ENCODE measurements around the gene MED31.
"Not testable (repeated sequence)": the region's sequence is repeated elsewhere in the genome, so short reads cannot be mapped to it uniquely, and the experiment has no call there.

MED31 gene

DNA sequence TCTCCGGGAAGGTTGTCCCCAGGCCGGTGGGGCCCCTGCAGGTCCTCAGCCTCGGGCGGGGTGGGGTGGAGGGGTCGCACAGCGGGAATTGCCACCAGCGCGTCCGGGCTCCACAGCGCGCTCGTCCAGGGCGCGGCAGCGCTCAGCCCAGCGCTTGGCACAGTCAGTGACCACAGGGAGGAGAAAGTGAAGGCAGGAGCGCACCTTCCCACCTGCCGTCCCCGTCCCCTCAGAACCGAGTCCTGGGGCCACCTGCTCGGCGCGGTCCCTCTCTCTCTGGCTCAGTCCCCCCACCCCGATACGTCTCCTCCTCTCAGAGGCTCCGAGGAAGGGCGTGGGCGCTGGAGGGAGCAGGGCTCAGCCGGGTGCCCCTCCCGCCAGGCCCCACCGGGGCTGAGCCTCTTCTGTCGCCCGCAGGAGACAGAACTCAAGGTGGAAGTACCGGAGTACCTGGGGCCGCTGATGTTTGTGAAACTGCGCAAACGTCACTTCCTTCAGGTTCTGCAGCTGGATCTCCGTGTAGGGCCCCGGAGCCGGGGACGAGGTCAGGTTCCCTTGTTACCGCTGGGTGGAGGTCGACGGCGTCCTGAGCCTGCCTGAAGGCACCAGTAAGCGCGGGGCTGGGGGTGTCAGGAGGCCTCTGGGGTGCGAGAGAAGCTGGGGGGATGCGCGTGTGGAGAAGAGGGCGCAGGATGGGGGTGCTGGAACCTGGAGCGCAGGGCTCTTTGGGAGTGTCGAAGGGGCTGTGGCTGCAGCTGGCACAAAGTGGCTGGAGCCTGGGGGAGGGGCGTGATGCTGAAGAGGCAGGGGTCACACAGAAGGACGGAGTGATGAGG, 5.6 kb upstream of the MED31 start:
- not testable (repeated sequence) for DNase-seq (ENCODE audit: low spot score in 2 of 2)
- in situ Hi-C loops (cut with MboI; ENCODE audit: low sequenced_read_pairs), result loop anchor here (25.0 kb wide), 1 partner anchor 505 kb away; no protein-coding TSS in a partner anchor

DNA sequence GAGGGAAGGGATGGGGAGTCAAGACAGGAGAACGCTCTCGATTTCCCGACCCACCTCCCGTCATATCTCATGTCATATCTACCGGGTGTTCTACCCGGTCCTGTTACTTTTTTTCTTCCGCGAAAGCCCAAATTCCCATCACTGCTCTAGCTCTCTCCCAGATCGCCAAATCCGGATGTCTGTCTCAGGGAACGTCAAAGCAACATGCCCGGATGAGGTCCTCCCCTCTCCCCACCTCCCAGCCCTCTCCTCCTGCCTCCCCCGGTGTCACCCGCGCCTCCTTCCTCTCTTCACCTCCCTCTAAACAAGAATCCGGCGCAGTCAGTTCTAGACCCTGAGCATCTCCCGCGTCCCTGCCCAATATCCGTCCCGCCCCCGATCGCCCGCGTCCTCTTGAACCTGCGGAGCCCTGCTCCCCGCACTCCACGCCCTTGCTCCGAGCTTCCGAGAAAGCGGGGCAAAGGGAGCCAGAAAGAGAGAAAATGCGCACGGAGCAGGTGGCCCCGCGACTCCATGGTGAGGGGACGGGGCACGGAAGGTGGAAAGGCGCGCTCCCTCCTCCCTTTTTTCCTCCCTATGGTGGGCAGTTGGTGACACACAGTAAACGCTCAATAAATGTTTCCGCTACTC, 4.4 kb upstream of the MED31 start:
- not testable (repeated sequence) for H3K9me3 ChIP-seq; H3K36me3 ChIP-seq (replicated peaks); H3K27me3 ChIP-seq (ENCODE audit: low read depth); H3K4me1 ChIP-seq; H3K4me3 ChIP-seq; DNase-seq (ENCODE audit: low spot score in 2 of 2)
- in situ Hi-C loops (cut with MboI; ENCODE audit: low sequenced_read_pairs), result loop anchor here (25.0 kb wide), 1 partner anchor 506 kb away; no protein-coding TSS in a partner anchor

More for the DNA sequence above, 5.6 kb upstream of the MED31 start:
- not testable (repeated sequence) for H3K4me3 ChIP-seq; H3K36me3 ChIP-seq (replicated peaks); H3K9me3 ChIP-seq; H3K4me1 ChIP-seq
- peaks cover 18% of the 10 kb centered on the region for H3K27me3 ChIP-seq (ENCODE audit: low read depth)

GRCh38 chr17:6654841-6655731, 3.7 kb upstream of the MED31 start:
- in situ Hi-C loops (cut with MboI; ENCODE audit: low sequenced_read_pairs), result loop anchor here (25.0 kb wide), 1 partner anchor 507 kb away; no protein-coding TSS in a partner anchor
- H3K9me3 ChIP-seq, result no peaks in the 10 kb centered on the region
- no peak overlapping the region for H3K4me3 ChIP-seq
- H3K36me3 ChIP-seq (replicated peaks), result no peaks in the 10 kb centered on the region
- peaks cover 10% of the 10 kb centered on the region for H3K4me1 ChIP-seq
- H3K27me3 ChIP-seq (ENCODE audit: low read depth), result peaks cover 4% of the 10 kb centered on the region; the same call in 1 of the 2 replicates
- no peak for DNase-seq (ENCODE audit: low spot score in 2 of 2)

DNA sequence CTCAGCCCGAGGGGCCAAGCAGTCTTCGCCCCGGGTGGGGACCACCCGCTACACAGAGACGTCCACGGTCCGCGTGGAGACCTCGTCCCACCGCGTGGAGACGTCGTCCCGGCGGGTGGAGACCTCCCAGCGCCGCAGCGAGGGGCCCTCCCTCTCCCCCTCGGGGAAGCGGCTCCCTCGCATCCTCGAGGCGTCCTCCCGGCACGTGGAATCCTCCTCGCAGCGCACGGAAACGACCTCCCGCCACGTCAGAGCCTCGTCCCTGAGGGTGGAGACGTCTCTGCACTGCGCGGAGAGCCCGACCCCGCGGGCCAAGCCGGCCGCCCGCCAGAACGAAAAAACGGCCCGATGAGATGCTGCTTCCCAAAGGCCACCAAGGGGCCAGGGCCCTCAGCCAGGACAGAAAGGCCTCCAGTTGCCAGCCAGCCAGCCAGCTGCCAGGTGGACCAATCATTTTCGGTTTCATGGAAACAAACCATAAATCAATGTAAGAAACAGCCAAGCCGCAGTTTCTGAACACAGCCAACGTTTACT, 581 bp upstream of the MED31 start:
- peaks cover 14% of the 10 kb centered on the region for H3K4me1 ChIP-seq
- peaks cover 20% of the 10 kb centered on the region for H3K36me3 ChIP-seq (replicated peaks)
- in situ Hi-C loops (cut with MboI; ENCODE audit: low sequenced_read_pairs), result loop anchor here (25.0 kb wide), 1 partner anchor 510 kb away; no protein-coding TSS in a partner anchor
- no peaks in the 10 kb centered on the region for H3K9me3 ChIP-seq
- no peaks in the 10 kb centered on the region for H3K27me3 ChIP-seq (ENCODE audit: low read depth)
- no peak for DNase-seq (ENCODE audit: low spot score in 2 of 2)
- peak overlapping the region; percentile 56 for H3K4me3 ChIP-seq

- no peaks in the 10 kb centered on the region for H3K9me3 ChIP-seq
- H3K36me3 ChIP-seq (replicated peaks), result peaks cover 40% of the 10 kb centered on the region
- H3K27me3 ChIP-seq (ENCODE audit: low read depth), result no peaks in the 10 kb centered on the region
- in situ Hi-C loops (cut with MboI; ENCODE audit: low sequenced_read_pairs), result no loop called here
- no peak for DNase-seq (ENCODE audit: low spot score in 2 of 2)
- no peak overlapping the region for H3K4me3 ChIP-seq
- peaks cover 16% of the 10 kb centered on the region for H3K4me1 ChIP-seq
Observed at GRCh38 chr17:6648181-6648580, 3.2 kb downstream of the MED31 start.

GRCh38 chr17:6643451-6644125, 7.8 kb downstream of the MED31 start:
- no peak for DNase-seq (ENCODE audit: low spot score in 2 of 2)
- H3K27me3 ChIP-seq (ENCODE audit: low read depth), result no peaks in the 10 kb centered on the region
- peaks cover 16% of the 10 kb centered on the region for H3K4me1 ChIP-seq
- peaks cover 41% of the 10 kb centered on the region for H3K36me3 ChIP-seq (replicated peaks)
- in situ Hi-C loops (cut with MboI; ENCODE audit: low sequenced_read_pairs), result no loop called here
- no peaks in the 10 kb centered on the region for H3K9me3 ChIP-seq
- no peak overlapping the region for H3K4me3 ChIP-seq

GRCh38 chr17:6642592-6642991, 8.8 kb downstream of the MED31 start:
- in situ Hi-C loops (cut with MboI; ENCODE audit: low sequenced_read_pairs), result no loop called here
- no peaks in the 10 kb centered on the region for H3K27me3 ChIP-seq (ENCODE audit: low read depth)
- H3K36me3 ChIP-seq (replicated peaks), result peaks cover 31% of the 10 kb centered on the region
- peaks cover 16% of the 10 kb centered on the region for H3K4me1 ChIP-seq
- no peaks in the 10 kb centered on the region for H3K9me3 ChIP-seq
- H3K4me3 ChIP-seq, result no peak overlapping the region
- DNase-seq (ENCODE audit: low spot score in 2 of 2), result no peak

DNA sequence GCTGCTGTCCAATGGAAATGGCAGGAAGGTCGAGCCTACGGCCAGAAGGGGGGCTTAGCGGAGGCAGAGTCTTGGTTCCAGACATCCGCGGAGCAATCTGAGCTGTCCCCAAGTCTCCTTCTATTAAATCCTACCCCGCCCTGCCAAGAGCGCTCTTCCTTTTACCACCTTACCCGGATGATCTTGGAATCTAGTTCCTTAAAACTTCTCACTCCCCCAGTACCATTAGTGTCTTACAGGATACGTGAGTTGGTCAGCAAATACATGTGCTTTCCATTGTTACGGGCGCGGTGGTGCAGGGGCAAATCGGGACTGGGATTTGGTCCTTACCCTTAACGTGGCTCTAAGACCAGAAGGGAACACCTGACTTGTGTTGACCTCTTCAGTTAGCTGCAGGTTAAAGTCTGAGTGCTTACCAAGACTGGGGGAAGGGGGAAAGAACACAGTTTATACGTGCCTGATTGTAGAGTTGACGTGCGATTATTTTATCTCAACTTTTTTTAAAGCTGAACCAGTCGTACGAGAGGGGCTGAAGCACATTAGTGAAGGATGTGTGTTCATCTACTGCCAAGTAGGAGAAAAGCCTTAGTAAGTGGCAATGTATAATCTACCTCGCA, 10.1 kb downstream of the MED31 start:
- Histone ChIP-seq H3K4me1 (peaks cover 16% of the 10 kb centered on the region), H3K9me3 (no peaks in the 10 kb centered on the region), H3K27me3 (ENCODE audit: low read depth) (no peaks in the 10 kb centered on the region), H3K4me3 (peak overlapping the region; percentile 77), H3K36me3 (replicated peaks) (peaks cover 27% of the 10 kb centered on the region)
- peak; percentile 26 to 40 for DNase-seq (ENCODE audit: low spot score in 2 of 2)
- in situ Hi-C loops (cut with MboI; ENCODE audit: low sequenced_read_pairs), result no loop called here

DNA sequence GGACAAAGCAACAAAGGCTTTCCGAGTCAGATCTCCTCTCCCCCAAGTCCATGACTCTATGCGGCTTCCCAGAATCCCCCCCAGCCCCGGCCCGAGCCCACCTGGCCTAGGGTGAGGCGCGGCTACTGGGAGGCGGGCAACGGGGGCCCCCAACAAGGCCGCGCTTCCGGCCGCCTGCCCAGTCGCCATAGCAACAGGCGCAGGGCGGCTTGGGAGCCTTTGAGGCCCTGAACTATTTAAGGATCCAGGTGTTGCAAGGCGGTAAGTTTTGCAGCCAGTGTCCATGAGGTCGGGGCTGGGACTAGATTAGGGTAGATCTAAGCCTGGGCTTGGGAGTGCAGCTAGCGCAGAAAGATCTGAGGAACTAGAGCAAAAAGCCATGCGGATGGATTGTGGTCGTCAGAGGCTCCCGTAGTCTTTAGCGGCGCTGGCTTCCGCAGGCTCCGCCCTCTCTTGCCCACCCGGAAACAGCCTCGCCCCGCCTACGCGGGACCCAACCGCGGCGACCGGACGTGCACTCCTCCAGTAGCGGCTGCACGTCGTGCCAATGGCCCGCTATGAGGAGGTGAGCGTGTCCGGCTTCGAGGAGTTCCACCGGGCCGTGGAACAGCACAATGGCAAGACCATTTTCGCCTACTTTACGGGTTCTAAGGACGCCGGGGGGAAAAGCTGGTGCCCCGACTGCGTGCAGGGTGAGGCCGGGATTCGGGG, 10.7 kb downstream of the MED31 start, which contains the start of the genes KIAA0753 and TXNDC17:
Gene KIAA0753 (minus strand): TSS at position 176 of the 711 bp plus-strand sequence. CDS start 5,608 bp downstream, outside the sequence.
Gene TXNDC17 (plus strand): TSS at position 525 of the 711 bp plus-strand sequence. CDS start 23 bp downstream, at position 548.
- peaks cover 27% of the 10 kb centered on the region for H3K36me3 ChIP-seq (replicated peaks)
- H3K4me3 ChIP-seq, result peak within 1 kb of the TSS; percentile 77
- peak; percentile 83 to 95 for DNase-seq (ENCODE audit: low spot score in 2 of 2)
- in situ Hi-C loops (cut with MboI; ENCODE audit: low sequenced_read_pairs), result no loop called here
- H3K27me3 ChIP-seq (ENCODE audit: low read depth), result no peaks in the 10 kb centered on the region
- no peaks in the 10 kb centered on the region for H3K9me3 ChIP-seq
- peaks cover 14% of the 10 kb centered on the region for H3K4me1 ChIP-seq

DNA sequence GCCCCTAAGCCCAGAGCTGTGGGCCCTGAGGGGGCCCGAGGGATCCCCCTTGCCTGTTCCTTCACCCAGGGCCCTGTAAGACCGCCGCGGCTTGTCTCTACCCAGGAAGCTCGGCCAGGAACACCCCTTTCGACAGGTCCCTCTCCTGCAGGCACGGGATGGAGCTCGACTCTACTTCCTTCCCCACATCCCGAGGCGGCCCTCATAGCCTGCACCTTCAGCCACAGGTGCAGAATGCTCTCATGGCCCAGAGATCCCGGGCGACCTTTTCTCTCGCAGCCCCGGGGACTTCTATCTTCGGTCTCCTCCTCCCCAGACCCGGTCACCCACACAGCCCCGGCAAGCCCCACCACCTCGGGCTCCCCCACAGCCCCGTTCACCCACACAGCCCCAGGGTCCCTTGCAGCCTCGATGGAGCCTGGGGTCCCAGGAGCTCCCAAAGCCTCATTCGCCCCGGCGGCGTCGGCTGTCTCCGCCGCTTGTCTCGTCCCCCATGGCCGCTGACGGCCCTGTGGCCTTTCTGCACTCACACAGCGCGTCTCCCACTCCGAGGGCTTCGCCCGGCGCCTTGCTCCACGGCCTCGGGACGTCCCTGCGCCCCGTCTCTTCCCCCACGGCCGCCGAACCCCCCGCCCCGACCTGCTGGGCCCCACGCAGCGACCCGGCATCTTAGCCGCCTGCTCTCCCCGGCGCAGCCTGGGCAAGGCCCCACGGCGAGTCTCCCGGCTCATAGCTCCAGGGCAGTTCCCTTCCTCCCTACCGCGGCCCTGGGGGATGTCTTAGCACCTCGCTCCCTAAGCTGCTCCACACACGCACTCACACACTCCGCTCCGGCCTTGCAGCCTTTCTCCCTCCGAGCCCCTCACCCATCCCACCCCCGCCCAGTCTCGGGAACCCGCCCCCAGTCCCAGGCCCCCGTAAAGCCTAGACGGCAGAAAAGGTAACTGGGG, 11.5 kb downstream of the MED31 start:
- no peaks in the 10 kb centered on the region for H3K9me3 ChIP-seq
- in situ Hi-C loops (cut with MboI; ENCODE audit: low sequenced_read_pairs), result no loop called here
- peaks cover 14% of the 10 kb centered on the region for H3K4me1 ChIP-seq
- peaks cover 25% of the 10 kb centered on the region for H3K36me3 ChIP-seq (replicated peaks)
- H3K4me3 ChIP-seq, result peak overlapping the region; percentile 77
- DNase-seq (ENCODE audit: low spot score in 2 of 2), result peak in 1 of 2 experiments; percentile 58
- H3K27me3 ChIP-seq (ENCODE audit: low read depth), result no peaks in the 10 kb centered on the region

- peak overlapping the region; percentile 77 for H3K4me3 ChIP-seq
- in situ Hi-C loops (cut with MboI; ENCODE audit: low sequenced_read_pairs), result no loop called here
- peaks cover 14% of the 10 kb centered on the region for H3K4me1 ChIP-seq
- DNase-seq (ENCODE audit: low spot score in 2 of 2), result no peak
- H3K27me3 ChIP-seq (ENCODE audit: low read depth), result no peaks in the 10 kb centered on the region
- peaks cover 18% of the 10 kb centered on the region for H3K36me3 ChIP-seq (replicated peaks)
- H3K9me3 ChIP-seq, result no peaks in the 10 kb centered on the region
Observed at GRCh38 chr17:6639014-6639585, 12.3 kb downstream of the MED31 start.

Measured in HAP-1 (cell line).